Vagina (tissue), 2 donors: ENCODE data around the gene ERH.

ENCODE experiments used
- CTCF ChIP-seq, 3 experiments: fragments of 450-650 bp in 2 of 3; fragments of 200-600 bp in 1 of 3; sonication (generic) in 1 of 3; IDR thresholded peaks; one replicate each; pipeline ENCODE4 v1.5.1; 2017 to 2019; ENCODE audit warnings: antibody characterized with exemption in 3 of 3, mild to moderate bottlenecking in 2 of 3, moderate library complexity in 2 of 3
- POLR2A ChIP-seq, 2 donors: fragments of 450-650 bp; IDR thresholded peaks; one replicate each; pipeline ENCODE4 v1.6.1; 2017; ENCODE audit warnings: antibody characterized with exemption in 2 of 2, mild to moderate bottlenecking in 2 of 2, moderate library complexity in 2 of 2

GRCh38 chr14:69395929-69396328 is 2.2 kb downstream of the ERH start:
- TF ChIP-seq CTCF (IDR thresholded peaks at IDR 0.05) = no peak
- TF ChIP-seq POLR2A (IDR thresholded peaks at IDR 0.05) = no peak
